Caco-2 (cell line): ENCODE results near the gene ADARB2. TPM values are rescaled to one million over a fixed set of nuclear protein-coding genes. Genes with fewer than 3 reads are reported as not detected.
"Not testable (repeated sequence)": the region's sequence is repeated elsewhere in the genome, so short reads cannot be mapped to it uniquely, and the experiment has no call there.

Source experiments
- BruUV-seq: library from RNA; stranded (reverse); fragments of 400-500 nt; replicated peaks from 2 replicates; lab custom pipeline; 2021; lab: Mats Ljungman, UMichigan
- CTCF ChIA-PET: fragments of 300-600 bp; sonication (Branson Sonifier 250); formaldehyde crosslinking; loops from one replicate; lab custom pipeline; 2022; ENCODE audit warnings: antibody characterized with exemption; lab: Charles Lee
- POLR2A ChIA-PET: fragments of 300-600 bp; sonication (Branson Sonifier 250); formaldehyde crosslinking; loops from one replicate; lab custom pipeline; 2022; ENCODE audit warnings: antibody characterized with exemption; lab: Charles Lee
- DNase-seq, 2 experiments: peaks; one replicate each; pipeline versions ENCODE4 v3.0.0 to v3.0.0-alpha.2; 2020 to 2022
- H3K27me3 ChIP-seq: replicated peaks from 2 replicates; pipeline ENCODE4 v1.6.0; 2011; ENCODE audit warnings: low read length; ENCODE audit not compliant: control insufficient read depth, insufficient read depth
- H3K36me3 ChIP-seq: 2 replicates; pipeline ENCODE4 v1.5.1; 2011; ENCODE audit warnings: low read length; ENCODE audit not compliant: control insufficient read depth, insufficient read depth
- H3K4me1 ChIP-seq: fragments of 250-450 bp; sonication (Bioruptor Pico); 2 replicates; pipeline ENCODE4 v1.5.1; 2020; ENCODE audit warnings: mild to moderate bottlenecking
- H3K4me3 ChIP-seq: 2 replicates; pipeline ENCODE4 v1.5.1; 2011; ENCODE audit warnings: low read depth, mild to moderate bottlenecking, control low read depth, low read length
- H3K9me3 ChIP-seq: fragments of 250-450 bp; sonication (Bioruptor Pico); 2 replicates; pipeline ENCODE4 v1.5.1; 2020; ENCODE audit warnings: mild to moderate bottlenecking, moderate library complexity
- H3K27ac Mint-ChIP-seq: one replicate; pipeline ENCODE4 v1.8.0; 2022; ENCODE audit warnings: mixed read lengths; ENCODE audit not compliant: unreplicated experiment
- H3K27me3 Mint-ChIP-seq: one replicate; pipeline ENCODE4 v1.8.0; 2022; ENCODE audit warnings: mixed read lengths; ENCODE audit not compliant: insufficient read depth, unreplicated experiment
- H3K36me3 Mint-ChIP-seq: one replicate; pipeline ENCODE4 v1.8.0; 2022; ENCODE audit warnings: mild to moderate bottlenecking, mixed read lengths; ENCODE audit not compliant: insufficient read depth, unreplicated experiment
- H3K4me1 Mint-ChIP-seq: one replicate; pipeline ENCODE4 v1.8.0; 2022; ENCODE audit warnings: low read depth, mixed read lengths; ENCODE audit not compliant: unreplicated experiment
- H3K4me3 Mint-ChIP-seq: one replicate; pipeline ENCODE4 v1.8.0; 2022; ENCODE audit warnings: mild to moderate bottlenecking, moderate library complexity, mixed read lengths; ENCODE audit not compliant: unreplicated experiment
- H3K9me3 Mint-ChIP-seq: one replicate; pipeline ENCODE4 v1.8.0; 2022; ENCODE audit warnings: mixed read lengths; ENCODE audit not compliant: unreplicated experiment
- intact Hi-C: fragments of 100-400 bp; cut with micrococcal nuclease; formaldehyde crosslinking; loops from one replicate; pipeline ENCODE4 v1.10.0; 2022; ENCODE audit not compliant: unreplicated experiment
- total RNA-seq: library from RNA; stranded (reverse); gene quantifications from 2 replicates; pipeline ENCODE4 v1.2.3, GENCODE V29; 2022
- TF ChIP-seq, protein P1 (sequence below), 2 experiments: fragments of 200-600 bp in 1 of 2; IDR thresholded peaks; 1 replicate in 1 of 2; 2 replicates in 1 of 2; pipeline versions ENCODE4 v1.5.1 to v1.8.0; 2011 to 2022; ENCODE audit warnings: antibody characterized with exemption in 1 of 2, control low read depth in 1 of 2, inconsistent platforms in 1 of 2, low read depth in 1 of 2, low read length in 1 of 2, mild to moderate bottlenecking in 1 of 2, moderate library complexity in 1 of 2; ENCODE audit not compliant: insufficient read depth in 1 of 2, severe bottlenecking in 1 of 2, unreplicated experiment in 1 of 2

Gene ADARB2
- total RNA-seq, 1 experiment from 2014 or later = 0.27 TPM

DNA sequence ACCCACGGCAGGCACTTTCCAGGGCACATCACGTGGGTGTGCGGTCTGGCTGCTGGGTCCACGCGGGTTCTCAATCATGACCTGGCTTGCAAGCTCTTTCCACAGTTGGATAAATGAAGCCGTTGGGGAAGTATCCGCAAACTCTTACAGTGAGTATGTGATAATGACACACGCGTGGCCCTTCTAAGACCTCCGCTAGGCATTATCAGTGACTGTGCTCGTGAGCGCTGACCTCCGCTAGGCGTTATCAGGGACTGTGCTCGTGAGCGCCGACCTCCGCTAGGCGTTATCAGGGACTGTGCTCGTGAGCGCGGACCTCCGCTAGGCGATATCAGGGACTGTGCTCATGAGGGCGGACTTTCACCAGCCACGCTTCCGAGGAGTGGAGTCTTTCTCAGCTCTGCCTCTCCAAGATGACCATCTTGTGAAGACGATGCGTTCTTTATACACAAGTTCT lies 574.1 kb downstream of the ADARB2 start:
- ChIA-PET POLR2A (no interaction called here), CTCF (no interaction called here)
- Mint-ChIP-seq H3K27ac (no peak overlapping the region), H3K4me3 (no peak overlapping the region), H3K9me3 (no peaks in the 10 kb centered on the region), H3K36me3 (no peaks in the 10 kb centered on the region), H3K4me1 (no peaks in the 10 kb centered on the region), H3K27me3 (peaks cover 21% of the 10 kb centered on the region)
- Histone ChIP-seq H3K4me3 (no peak overlapping the region), H3K36me3 (no peaks in the 10 kb centered on the region), H3K27me3 (peaks cover 2% of the 10 kb centered on the region; the same call in 1 of the 2 replicates), H3K9me3 (no peaks in the 10 kb centered on the region), H3K4me1 (no peaks in the 10 kb centered on the region)
- no TSS peak for BruUV-seq
- DNase-seq = no peak
- TF ChIP-seq, protein P1, sequence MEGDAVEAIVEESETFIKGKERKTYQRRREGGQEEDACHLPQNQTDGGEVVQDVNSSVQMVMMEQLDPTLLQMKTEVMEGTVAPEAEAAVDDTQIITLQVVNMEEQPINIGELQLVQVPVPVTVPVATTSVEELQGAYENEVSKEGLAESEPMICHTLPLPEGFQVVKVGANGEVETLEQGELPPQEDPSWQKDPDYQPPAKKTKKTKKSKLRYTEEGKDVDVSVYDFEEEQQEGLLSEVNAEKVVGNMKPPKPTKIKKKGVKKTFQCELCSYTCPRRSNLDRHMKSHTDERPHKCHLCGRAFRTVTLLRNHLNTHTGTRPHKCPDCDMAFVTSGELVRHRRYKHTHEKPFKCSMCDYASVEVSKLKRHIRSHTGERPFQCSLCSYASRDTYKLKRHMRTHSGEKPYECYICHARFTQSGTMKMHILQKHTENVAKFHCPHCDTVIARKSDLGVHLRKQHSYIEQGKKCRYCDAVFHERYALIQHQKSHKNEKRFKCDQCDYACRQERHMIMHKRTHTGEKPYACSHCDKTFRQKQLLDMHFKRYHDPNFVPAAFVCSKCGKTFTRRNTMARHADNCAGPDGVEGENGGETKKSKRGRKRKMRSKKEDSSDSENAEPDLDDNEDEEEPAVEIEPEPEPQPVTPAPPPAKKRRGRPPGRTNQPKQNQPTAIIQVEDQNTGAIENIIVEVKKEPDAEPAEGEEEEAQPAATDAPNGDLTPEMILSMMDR (IDR thresholded peaks at IDR 0.05; ENCODE audit: insufficient read depth in 1 of 2, low read depth in 1 of 2, low read length in 1 of 2, severe bottlenecking in 1 of 2, unreplicated experiment in 1 of 2) = no peak
- intact Hi-C loops = no loop called here

DNA sequence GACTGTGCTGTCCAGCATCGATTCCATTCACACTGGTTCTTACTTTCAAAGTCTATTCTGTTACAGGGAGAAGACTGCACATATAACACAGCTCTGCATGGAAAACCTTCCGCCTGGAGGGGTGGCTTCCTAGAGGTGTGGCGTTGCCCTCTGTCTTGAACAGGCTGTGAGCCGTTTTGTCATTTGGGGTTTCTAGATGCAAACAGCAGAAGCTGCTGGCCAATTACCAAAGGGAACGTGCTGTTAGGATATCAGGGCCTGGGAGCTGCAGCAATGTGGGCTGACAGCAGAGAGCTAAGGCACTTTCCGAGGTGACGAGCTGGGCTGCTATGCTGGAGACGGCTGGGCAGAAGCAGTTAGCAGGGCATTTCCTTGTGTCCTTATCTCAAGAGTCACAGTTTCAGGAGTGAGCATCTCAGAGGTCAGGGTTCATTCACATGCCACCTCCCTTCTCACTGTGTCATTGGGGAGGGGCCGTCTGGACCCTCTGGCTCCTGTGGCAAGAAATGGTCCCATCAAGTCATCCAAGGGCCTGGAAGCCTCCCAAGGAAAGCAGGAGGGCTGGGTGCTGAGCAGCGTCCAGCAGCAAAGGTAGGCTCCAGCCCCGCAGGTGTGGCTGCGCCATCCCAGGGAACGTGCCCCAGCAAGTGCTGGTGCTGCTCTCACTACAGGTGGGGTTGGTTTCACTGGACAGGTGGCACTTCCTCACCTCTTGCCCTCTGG lies 574.7 kb downstream of the ADARB2 start:
- no peaks in the 10 kb centered on the region for H3K4me1 Mint-ChIP-seq
- no peak overlapping the region for H3K4me3 ChIP-seq
- H3K9me3 Mint-ChIP-seq = no peaks in the 10 kb centered on the region
- TF ChIP-seq, protein P1 (IDR thresholded peaks at IDR 0.05; ENCODE audit: insufficient read depth in 1 of 2, low read depth in 1 of 2, low read length in 1 of 2, severe bottlenecking in 1 of 2, unreplicated experiment in 1 of 2) = no peak
- BruUV-seq = no TSS peak
- intact Hi-C loops = no loop called here
- H3K36me3 Mint-ChIP-seq = no peaks in the 10 kb centered on the region
- H3K27me3 ChIP-seq = peaks cover 2% of the 10 kb centered on the region; the same call in 1 of the 2 replicates
- no peak overlapping the region for H3K4me3 Mint-ChIP-seq
- H3K4me1 ChIP-seq = no peaks in the 10 kb centered on the region
- H3K27me3 Mint-ChIP-seq = peaks cover 19% of the 10 kb centered on the region
- ChIA-PET CTCF (no interaction called here), POLR2A (no interaction called here)
- H3K27ac Mint-ChIP-seq = no peak overlapping the region
- no peaks in the 10 kb centered on the region for H3K36me3 ChIP-seq
- DNase-seq = no peak
- no peaks in the 10 kb centered on the region for H3K9me3 ChIP-seq

DNA sequence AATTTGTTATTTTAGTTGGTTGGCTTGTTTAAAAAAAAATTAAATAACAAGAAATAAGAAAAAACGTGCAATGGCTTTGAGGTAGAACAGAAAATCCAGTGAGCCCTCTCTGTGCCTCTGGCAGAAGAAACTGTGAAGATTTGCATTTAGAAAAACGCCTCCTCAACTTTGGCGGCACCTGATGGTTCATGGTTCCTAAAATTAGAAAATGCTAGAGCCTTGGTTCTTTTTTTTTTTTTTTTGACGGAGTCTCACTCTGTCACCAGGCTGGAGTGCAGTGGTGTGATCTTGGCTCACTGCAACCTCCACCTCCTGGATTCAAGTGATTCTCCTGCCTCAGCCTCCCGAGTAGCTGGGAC lies 576.0 kb downstream of the ADARB2 start:
- DNase-seq, H3K4me3 Mint-ChIP-seq, H3K36me3 ChIP-seq, H3K4me1 ChIP-seq, H3K9me3 Mint-ChIP-seq, BruUV-seq, H3K4me1 Mint-ChIP-seq, H3K27ac Mint-ChIP-seq, H3K4me3 ChIP-seq, POLR2A ChIA-PET, H3K9me3 ChIP-seq, CTCF ChIA-PET, H3K36me3 Mint-ChIP-seq, H3K27me3 ChIP-seq, intact Hi-C loops: not testable (repeated sequence)
- H3K27me3 Mint-ChIP-seq = peaks cover 18% of the 10 kb centered on the region
